ENCODE measurements around the gene CDK1.

CDK1 gene

DNA sequence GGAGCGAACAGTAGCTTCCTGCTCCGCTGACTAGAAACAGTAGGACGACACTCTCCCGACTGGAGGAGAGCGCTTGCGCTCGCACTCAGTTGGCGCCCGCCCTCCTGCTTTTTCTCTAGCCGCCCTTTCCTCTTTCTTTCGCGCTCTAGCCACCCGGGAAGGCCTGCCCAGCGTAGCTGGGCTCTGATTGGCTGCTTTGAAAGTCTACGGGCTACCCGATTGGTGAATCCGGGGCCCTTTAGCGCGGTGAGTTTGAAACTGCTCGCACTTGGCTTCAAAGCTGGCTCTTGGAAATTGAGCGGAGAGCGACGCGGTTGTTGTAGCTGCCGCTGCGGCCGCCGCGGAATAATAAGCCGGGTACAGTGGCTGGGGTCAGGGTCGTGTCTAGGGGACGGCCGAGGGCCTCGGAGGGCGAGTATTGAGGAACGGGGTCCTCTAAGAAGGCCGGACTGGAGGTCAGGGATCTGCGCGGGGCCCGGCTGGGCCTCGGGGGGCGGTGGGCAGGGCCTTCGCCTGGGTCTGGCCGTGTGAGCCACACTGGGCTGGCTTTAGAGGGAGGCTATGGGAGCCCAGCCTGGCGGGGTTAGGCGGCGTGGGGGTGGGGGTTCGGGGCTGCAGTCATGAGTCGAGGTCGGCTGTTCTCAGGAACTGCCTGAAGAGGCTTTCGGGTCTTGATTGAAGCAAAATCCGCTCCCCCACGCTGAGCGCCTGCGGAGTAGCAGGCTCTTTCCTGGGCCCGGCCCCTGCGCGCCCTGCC, at the start of gene CDK1:
Gene CDK1, plus strand, starts transcription at position 265 of the 757 bp plus-strand sequence. CDS start 1,688 bp downstream, outside the sequence.
- H3K4me1 ChIP-seq (ENCODE audit: control insufficient read depth in 2 of 2, insufficient read depth in 2 of 2, low read length in 2 of 2), result peaks cover 0 to 2% of the 10 kb centered on the region in 2 donors
- H3K27me3 ChIP-seq (ENCODE audit: control insufficient read depth in 2 of 2, insufficient read depth in 2 of 2, low read length in 2 of 2), result no peaks in the 10 kb centered on the region
- peak within 1 kb of the TSS; percentile 9 to 35 for H3K27ac ChIP-seq (ENCODE audit: low read depth in 2 of 2, low read length in 2 of 2)
- peak within 1 kb of the TSS; percentile 48 to 62 for H3K9ac ChIP-seq (ENCODE audit: low read depth in 1 of 2, low read length in 2 of 2)
- H3K4me3 ChIP-seq (ENCODE audit: low read length in 2 of 2), result peak within 1 kb of the TSS; percentile 74 to 79
- H3K36me3 ChIP-seq (ENCODE audit: control insufficient read depth in 2 of 2, insufficient read depth in 2 of 2, low read length in 2 of 2), result no peaks in the 10 kb centered on the region
- H3K9me3 ChIP-seq (ENCODE audit: control insufficient read depth in 2 of 2, low read length in 2 of 2), result no peaks in the 10 kb centered on the region

DNA sequence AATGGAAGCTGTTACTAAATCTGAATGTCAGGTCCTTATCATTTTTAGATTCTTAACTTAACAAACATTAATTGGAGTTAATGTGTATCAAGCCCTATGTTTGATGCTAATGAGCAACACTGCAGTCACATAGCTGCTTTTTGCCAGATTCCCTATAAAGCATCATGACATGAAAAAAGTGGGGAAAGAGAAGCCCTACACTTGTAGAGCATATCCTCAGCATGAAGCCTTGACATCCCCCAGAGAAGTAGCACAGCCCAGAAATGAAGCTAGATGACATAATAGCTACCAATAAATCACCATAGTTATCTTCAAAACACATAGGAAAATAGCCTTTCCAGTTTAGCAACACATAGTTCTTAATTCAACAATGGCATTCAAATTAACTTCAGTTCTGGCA, 49.2 kb upstream of the CDK1 start:
- Histone ChIP-seq H3K36me3 (ENCODE audit: control insufficient read depth in 2 of 2, insufficient read depth in 2 of 2, low read length in 2 of 2) (no peaks in the 10 kb centered on the region), H3K9ac (ENCODE audit: low read depth in 1 of 2, low read length in 2 of 2) (no peak overlapping the region), H3K4me3 (ENCODE audit: low read length in 2 of 2) (no peak overlapping the region), H3K9me3 (ENCODE audit: control insufficient read depth in 2 of 2, low read length in 2 of 2) (no peaks in the 10 kb centered on the region), H3K4me1 (ENCODE audit: control insufficient read depth in 2 of 2, insufficient read depth in 2 of 2, low read length in 2 of 2) (peaks cover 4 to 10% of the 10 kb centered on the region in 2 donors), H3K27me3 (ENCODE audit: control insufficient read depth in 2 of 2, insufficient read depth in 2 of 2, low read length in 2 of 2) (no peaks in the 10 kb centered on the region), H3K27ac (ENCODE audit: low read depth in 2 of 2, low read length in 2 of 2) (no peak overlapping the region)

DNA sequence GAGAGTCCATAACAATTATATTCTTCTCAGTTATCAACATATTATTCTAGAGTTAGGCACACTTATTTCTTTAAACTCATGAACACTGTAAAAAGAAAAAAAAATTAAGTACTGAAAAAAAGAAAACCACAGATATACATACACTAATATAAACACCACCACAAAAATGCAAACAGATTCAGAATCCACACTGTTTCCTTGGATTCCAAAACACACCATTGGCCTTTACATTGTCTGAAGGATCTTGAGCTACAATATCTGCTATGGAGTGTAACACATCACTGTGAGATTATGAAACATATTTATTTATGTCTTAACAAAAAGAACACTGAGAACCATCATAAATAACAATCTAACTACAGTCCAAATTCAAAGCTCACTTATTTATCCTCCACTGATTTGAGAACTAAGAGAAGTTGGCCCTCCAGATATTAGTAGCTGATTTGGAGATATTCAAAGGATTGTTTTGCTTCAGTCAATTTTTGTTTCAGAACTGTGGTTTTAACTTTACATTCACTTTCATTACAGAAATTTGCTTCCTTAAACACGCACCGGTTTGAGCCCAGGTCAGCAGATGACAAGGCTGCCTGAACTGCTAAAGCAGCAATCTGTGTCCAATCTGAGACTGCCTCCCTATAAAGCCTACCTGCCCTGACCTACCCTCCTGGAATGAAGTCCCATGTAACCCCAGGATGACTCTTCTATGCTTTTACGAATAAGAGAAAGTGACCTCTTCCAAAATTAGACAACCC, 47.0 kb upstream of the CDK1 start:
- peak overlapping the region; percentile 9 to 82 for H3K9ac ChIP-seq (ENCODE audit: low read depth in 1 of 2, low read length in 2 of 2)

DNA sequence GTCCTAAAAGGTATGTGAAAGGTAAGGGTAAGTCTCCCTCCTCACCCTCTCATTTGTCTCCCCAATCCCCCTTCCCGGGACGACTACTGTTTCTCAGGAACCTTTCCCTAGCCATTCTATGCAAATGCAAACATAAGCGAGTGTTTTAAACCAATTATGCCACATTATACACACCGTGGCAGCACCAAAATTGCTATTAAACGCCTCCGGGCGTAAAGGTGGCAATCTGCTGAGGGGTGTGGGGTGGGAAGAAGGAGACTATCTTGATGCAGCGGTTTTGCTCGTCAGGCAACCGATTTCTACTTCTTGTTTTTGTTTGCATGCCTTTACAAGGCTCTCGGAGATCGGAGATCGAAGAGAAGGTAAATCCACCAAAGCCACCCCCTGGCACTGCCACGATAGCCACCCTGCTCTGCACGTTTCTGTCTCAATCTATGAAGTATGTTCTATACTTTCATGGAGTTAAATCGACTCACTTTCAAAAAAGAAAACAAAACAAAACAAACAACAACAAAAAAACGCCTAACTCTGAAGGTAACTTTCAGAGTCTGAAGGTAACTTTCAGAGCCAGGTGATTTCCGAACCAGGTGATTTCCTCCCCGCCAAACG, 46.0 kb upstream of the CDK1 start:
- H3K4me1 ChIP-seq (ENCODE audit: control insufficient read depth in 2 of 2, insufficient read depth in 2 of 2, low read length in 2 of 2), result peaks cover 4 to 10% of the 10 kb centered on the region in 2 donors
- no peaks in the 10 kb centered on the region for H3K36me3 ChIP-seq (ENCODE audit: control insufficient read depth in 2 of 2, insufficient read depth in 2 of 2, low read length in 2 of 2)
- no peaks in the 10 kb centered on the region for H3K9me3 ChIP-seq (ENCODE audit: control insufficient read depth in 2 of 2, low read length in 2 of 2)
- H3K27ac ChIP-seq (ENCODE audit: low read depth in 2 of 2, low read length in 2 of 2), result peak overlapping the region; percentile 75 to 76
- H3K4me3 ChIP-seq (ENCODE audit: low read length in 2 of 2), result peak overlapping the region; percentile 84 to 89
- peak overlapping the region; percentile 70 to 82 for H3K9ac ChIP-seq (ENCODE audit: low read depth in 1 of 2, low read length in 2 of 2)
- H3K27me3 ChIP-seq (ENCODE audit: control insufficient read depth in 2 of 2, insufficient read depth in 2 of 2, low read length in 2 of 2), result peaks cover 0 to 2% of the 10 kb centered on the region in 2 donors

More for the DNA sequence above, 47.0 kb upstream of the CDK1 start:
- peaks cover 4 to 10% of the 10 kb centered on the region in 2 donors for H3K4me1 ChIP-seq (ENCODE audit: control insufficient read depth in 2 of 2, insufficient read depth in 2 of 2, low read length in 2 of 2)
- H3K27ac ChIP-seq (ENCODE audit: low read depth in 2 of 2, low read length in 2 of 2), result peak overlapping the region; percentile 45 to 75
- peak overlapping the region; percentile 84 to 89 for H3K4me3 ChIP-seq (ENCODE audit: low read length in 2 of 2)
- H3K27me3 ChIP-seq (ENCODE audit: control insufficient read depth in 2 of 2, insufficient read depth in 2 of 2, low read length in 2 of 2), result peaks cover 0 to 2% of the 10 kb centered on the region in 2 donors
- no peaks in the 10 kb centered on the region for H3K36me3 ChIP-seq (ENCODE audit: control insufficient read depth in 2 of 2, insufficient read depth in 2 of 2, low read length in 2 of 2)
- no peaks in the 10 kb centered on the region for H3K9me3 ChIP-seq (ENCODE audit: control insufficient read depth in 2 of 2, low read length in 2 of 2)

DNA sequence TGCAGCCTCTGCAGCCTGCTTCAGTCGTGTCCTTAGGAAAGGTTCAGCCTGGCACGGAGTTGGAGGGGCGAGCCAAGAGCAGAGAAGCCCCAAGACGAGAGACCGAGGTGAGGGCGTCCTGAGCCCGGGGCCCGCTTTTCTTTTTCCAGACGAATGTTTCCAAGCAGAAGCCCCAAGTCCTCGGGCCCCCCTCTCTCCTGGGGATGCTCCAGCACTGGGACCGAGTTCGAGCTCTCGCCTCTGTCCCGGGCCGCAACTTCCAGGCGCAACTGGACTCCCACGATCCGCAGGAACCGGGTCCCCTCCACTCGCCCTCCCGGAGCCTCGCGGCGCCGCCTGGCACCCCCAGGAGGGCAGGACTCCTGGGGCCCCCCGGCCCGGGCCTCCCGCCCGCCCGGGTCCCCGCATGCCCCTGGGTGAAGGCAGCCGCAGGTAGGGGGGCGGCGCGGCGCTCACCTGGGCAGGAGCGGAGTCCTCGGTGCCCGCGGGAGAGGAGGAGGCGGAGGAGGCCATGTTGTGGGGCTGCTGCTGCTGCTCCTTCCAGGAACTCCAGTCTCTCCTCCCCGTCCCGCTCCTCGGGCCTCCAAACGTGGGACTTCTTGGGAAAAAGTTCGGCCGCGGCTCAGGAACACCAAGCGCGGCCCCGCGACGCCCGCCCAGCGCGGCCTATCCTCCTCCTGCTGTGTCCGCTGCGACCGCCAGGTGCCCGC, 45.3 kb upstream of the CDK1 start:
- Histone ChIP-seq H3K27ac (ENCODE audit: low read depth in 2 of 2, low read length in 2 of 2) (peak overlapping the region; percentile 75 to 76), H3K4me1 (ENCODE audit: control insufficient read depth in 2 of 2, insufficient read depth in 2 of 2, low read length in 2 of 2) (peaks cover 4 to 10% of the 10 kb centered on the region in 2 donors), H3K9me3 (ENCODE audit: control insufficient read depth in 2 of 2, low read length in 2 of 2) (no peaks in the 10 kb centered on the region), H3K36me3 (ENCODE audit: control insufficient read depth in 2 of 2, insufficient read depth in 2 of 2, low read length in 2 of 2) (no peaks in the 10 kb centered on the region), H3K9ac (ENCODE audit: low read depth in 1 of 2, low read length in 2 of 2) (peak overlapping the region; percentile 70 to 82), H3K27me3 (ENCODE audit: control insufficient read depth in 2 of 2, insufficient read depth in 2 of 2, low read length in 2 of 2) (peaks cover 0 to 2% of the 10 kb centered on the region in 2 donors), H3K4me3 (ENCODE audit: low read length in 2 of 2) (peak overlapping the region; percentile 84 to 89)

DNA sequence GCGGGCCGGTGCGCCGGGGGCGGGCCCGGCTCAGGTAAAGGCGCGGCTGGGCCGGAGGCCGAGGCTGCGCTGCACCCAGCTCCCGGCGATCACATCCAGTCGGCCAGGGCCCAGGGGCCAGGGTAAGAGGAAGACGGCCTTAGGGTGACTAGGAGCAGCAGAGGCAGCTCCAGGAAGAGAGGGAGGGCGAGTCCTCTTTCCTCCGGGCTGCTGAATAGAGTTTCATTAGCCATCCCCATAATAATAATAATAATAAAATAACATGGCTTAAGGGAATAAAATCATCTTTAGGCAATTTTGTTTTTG, 44.8 kb upstream of the CDK1 start:
- Histone ChIP-seq H3K4me1 (ENCODE audit: control insufficient read depth in 2 of 2, insufficient read depth in 2 of 2, low read length in 2 of 2) (peaks cover 4 to 10% of the 10 kb centered on the region in 2 donors), H3K9me3 (ENCODE audit: control insufficient read depth in 2 of 2, low read length in 2 of 2) (no peaks in the 10 kb centered on the region), H3K27ac (ENCODE audit: low read depth in 2 of 2, low read length in 2 of 2) (peak overlapping the region; percentile 75 to 76), H3K27me3 (ENCODE audit: control insufficient read depth in 2 of 2, insufficient read depth in 2 of 2, low read length in 2 of 2) (peaks cover 0 to 2% of the 10 kb centered on the region in 2 donors), H3K4me3 (ENCODE audit: low read length in 2 of 2) (peak overlapping the region; percentile 84 to 89), H3K36me3 (ENCODE audit: control insufficient read depth in 2 of 2, insufficient read depth in 2 of 2, low read length in 2 of 2) (no peaks in the 10 kb centered on the region), H3K9ac (ENCODE audit: low read depth in 1 of 2, low read length in 2 of 2) (peak overlapping the region; percentile 68 to 82)

DNA sequence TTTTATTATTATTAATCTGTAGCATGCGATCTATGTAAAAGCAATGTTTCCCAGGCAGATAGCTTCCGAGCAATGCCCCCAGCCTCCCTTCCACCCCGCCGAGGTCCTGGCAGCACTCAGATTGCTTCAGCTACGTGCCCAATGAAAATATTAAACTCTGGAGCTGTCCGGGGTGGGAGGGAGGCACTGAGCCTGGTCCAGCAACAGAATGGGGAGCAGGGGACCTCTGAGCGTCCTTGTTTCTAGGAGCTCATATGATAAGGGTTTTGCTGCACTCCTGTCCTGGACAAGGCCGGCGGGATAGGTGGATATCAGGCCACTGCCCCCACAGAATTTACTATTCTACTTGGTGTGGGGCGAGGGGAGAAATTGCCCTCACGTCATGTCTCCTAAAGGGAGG, 44.5 kb upstream of the CDK1 start:
- Histone ChIP-seq H3K27ac (ENCODE audit: low read depth in 2 of 2, low read length in 2 of 2) (no peak overlapping the region), H3K9ac (ENCODE audit: low read depth in 1 of 2, low read length in 2 of 2) (peak overlapping the region in 1 of 2 donors; percentile 82), H3K4me1 (ENCODE audit: control insufficient read depth in 2 of 2, insufficient read depth in 2 of 2, low read length in 2 of 2) (peaks cover 4 to 10% of the 10 kb centered on the region in 2 donors)

DNA sequence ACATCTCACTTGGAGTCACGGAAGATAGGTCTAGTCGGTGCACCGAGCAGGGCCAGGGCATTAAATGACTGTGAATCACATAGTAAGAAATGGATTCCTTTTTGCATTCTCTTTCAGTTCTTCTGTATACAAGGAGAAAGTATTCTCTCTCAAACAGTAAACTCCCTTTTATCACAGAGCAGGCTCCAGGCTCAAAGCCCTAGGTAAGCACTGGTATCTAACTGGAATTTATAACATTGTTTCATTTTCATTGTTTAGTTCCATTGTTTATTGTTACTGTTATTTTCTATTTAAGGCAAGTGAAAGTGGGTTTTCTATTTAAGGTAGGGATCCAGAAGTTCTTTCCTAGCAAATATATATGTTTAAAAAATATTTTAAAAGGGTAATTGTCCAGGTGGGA, 44.1 kb upstream of the CDK1 start:
- Histone ChIP-seq H3K36me3 (ENCODE audit: control insufficient read depth in 2 of 2, insufficient read depth in 2 of 2, low read length in 2 of 2) (no peaks in the 10 kb centered on the region), H3K4me1 (ENCODE audit: control insufficient read depth in 2 of 2, insufficient read depth in 2 of 2, low read length in 2 of 2) (peaks cover 4 to 10% of the 10 kb centered on the region in 2 donors), H3K4me3 (ENCODE audit: low read length in 2 of 2) (no peak overlapping the region), H3K27me3 (ENCODE audit: control insufficient read depth in 2 of 2, insufficient read depth in 2 of 2, low read length in 2 of 2) (peaks cover 0 to 2% of the 10 kb centered on the region in 2 donors), H3K9ac (ENCODE audit: low read depth in 1 of 2, low read length in 2 of 2) (no peak overlapping the region), H3K9me3 (ENCODE audit: control insufficient read depth in 2 of 2, low read length in 2 of 2) (no peaks in the 10 kb centered on the region), H3K27ac (ENCODE audit: low read depth in 2 of 2, low read length in 2 of 2) (no peak overlapping the region)

More for the DNA sequence above, 44.5 kb upstream of the CDK1 start:
- H3K27me3 ChIP-seq (ENCODE audit: control insufficient read depth in 2 of 2, insufficient read depth in 2 of 2, low read length in 2 of 2), result peaks cover 0 to 2% of the 10 kb centered on the region in 2 donors
- no peaks in the 10 kb centered on the region for H3K36me3 ChIP-seq (ENCODE audit: control insufficient read depth in 2 of 2, insufficient read depth in 2 of 2, low read length in 2 of 2)
- peak overlapping the region; percentile 84 to 89 for H3K4me3 ChIP-seq (ENCODE audit: low read length in 2 of 2)
- H3K9me3 ChIP-seq (ENCODE audit: control insufficient read depth in 2 of 2, low read length in 2 of 2), result no peaks in the 10 kb centered on the region

DNA sequence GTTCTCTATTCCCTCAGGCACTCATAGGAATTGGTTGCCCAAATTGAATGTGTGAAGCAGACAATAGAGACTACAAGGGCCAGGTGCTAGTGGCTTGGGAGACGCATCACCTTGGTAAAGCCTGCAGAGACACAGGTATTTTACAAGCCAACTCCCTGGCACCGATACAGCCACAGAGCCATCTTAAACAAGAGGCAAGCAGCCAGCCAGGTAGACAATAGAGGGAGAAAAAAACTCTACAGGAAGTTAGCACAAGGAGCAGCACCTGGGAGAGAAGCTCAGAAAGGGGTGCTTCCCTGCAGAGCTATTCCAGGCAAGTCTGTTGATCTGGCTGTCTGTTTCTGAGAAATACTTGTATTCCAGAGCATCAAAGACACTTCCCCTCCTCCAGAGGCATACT, 43.0 kb upstream of the CDK1 start:
- H3K4me1 ChIP-seq (ENCODE audit: control insufficient read depth in 2 of 2, insufficient read depth in 2 of 2, low read length in 2 of 2), result peaks cover 4 to 10% of the 10 kb centered on the region in 2 donors
- no peaks in the 10 kb centered on the region for H3K36me3 ChIP-seq (ENCODE audit: control insufficient read depth in 2 of 2, insufficient read depth in 2 of 2, low read length in 2 of 2)
- no peaks in the 10 kb centered on the region for H3K9me3 ChIP-seq (ENCODE audit: control insufficient read depth in 2 of 2, low read length in 2 of 2)
- H3K27ac ChIP-seq (ENCODE audit: low read depth in 2 of 2, low read length in 2 of 2), result no peak overlapping the region
- H3K27me3 ChIP-seq (ENCODE audit: control insufficient read depth in 2 of 2, insufficient read depth in 2 of 2, low read length in 2 of 2), result peaks cover 0 to 2% of the 10 kb centered on the region in 2 donors
- H3K4me3 ChIP-seq (ENCODE audit: low read length in 2 of 2), result no peak overlapping the region
- no peak overlapping the region for H3K9ac ChIP-seq (ENCODE audit: low read depth in 1 of 2, low read length in 2 of 2)
